Left ventricle myocardium inferior (tissue), 1 donor: ENCODE data around the gene TAL2. TPM values are rescaled to one million over a fixed set of nuclear protein-coding genes. Genes with fewer than 3 reads are reported as not detected.
"Not testable (repeated sequence)": the region's sequence is repeated elsewhere in the genome, so short reads cannot be mapped to it uniquely, and the experiment has no call there.

Experiments
- DNase-seq: peaks from one replicate; pipeline ENCODE4 v3.0.0-alpha.2; 2020
- H3K27ac ChIP-seq: fragments of 200-600 bp; replicated peaks from 2 replicates; pipeline ENCODE4 v1.8.0; 2021
- H3K27me3 ChIP-seq: fragments of 200-600 bp; 2 replicates; pipeline ENCODE4 v1.8.0; 2021; ENCODE audit warnings: low read depth
- H3K36me3 ChIP-seq: fragments of 200-600 bp; 2 replicates; pipeline ENCODE4 v1.8.0; 2021
- H3K4me1 ChIP-seq: fragments of 200-600 bp; 2 replicates; pipeline ENCODE4 v1.8.0; 2021
- H3K4me3 ChIP-seq: fragments of 200-600 bp; 2 replicates; pipeline ENCODE4 v1.8.0; 2021; ENCODE audit warnings: mild to moderate bottlenecking, moderate library complexity
- H3K9me3 ChIP-seq: fragments of 200-600 bp; replicated peaks from 2 replicates; pipeline ENCODE4 v1.8.0; 2021
- CTCF ChIP-seq: fragments of 200-600 bp; IDR thresholded peaks from 2 replicates; pipeline ENCODE4 v1.8.0; 2021; ENCODE audit warnings: antibody characterized with exemption, mild to moderate bottlenecking, borderline replicate concordance
- intact Hi-C: fragments of 100-400 bp; cut with micrococcal nuclease; formaldehyde crosslinking; loops from one replicate; pipeline ENCODE4 v1.11.0; 2022
- total RNA-seq: library from RNA; stranded (reverse); fragmentation: NEBNext Ultra II Directional; extraction: Animal tissue kit (Norgen Biotek cat#: 25700); gene quantifications from one replicate; pipeline ENCODE4 v1.2.1, GENCODE V29; 2021
- donor health status: DM: no; HTN: yes; CAD: no; lungs with severe emphysema.

The TAL2 gene
- total RNA-seq, 1 donor from 2014 or later, result not detected

DNA sequence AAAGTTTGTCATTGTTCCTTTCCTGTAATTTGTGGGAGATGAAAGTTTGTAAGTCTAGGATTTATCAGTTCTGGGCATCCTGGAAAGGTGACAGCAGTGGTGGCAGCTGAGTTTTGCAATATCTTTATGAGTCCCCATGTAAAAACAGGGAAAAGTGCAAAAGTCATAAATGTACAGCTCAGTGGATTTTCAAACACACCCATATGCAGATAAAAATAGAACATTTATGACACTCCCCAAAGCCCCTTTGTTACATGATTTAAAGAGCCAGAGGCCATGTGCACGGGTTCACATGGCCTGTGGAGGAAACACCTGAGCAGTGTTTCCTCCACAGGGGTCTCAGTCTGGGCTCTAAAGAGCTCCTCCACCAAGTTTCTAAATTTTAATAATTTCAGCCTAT lies 38.4 kb downstream of the TAL2 start:
- H3K4me3 ChIP-seq, result no peak overlapping the region
- no peaks in the 10 kb centered on the region for H3K9me3 ChIP-seq
- no peaks in the 10 kb centered on the region for H3K27me3 ChIP-seq
- no peak for DNase-seq
- no peak for TF ChIP-seq CTCF
- intact Hi-C loops, result no loop called here
- peaks cover 78% of the 10 kb centered on the region for H3K4me1 ChIP-seq
- H3K36me3 ChIP-seq, result peaks cover 2% of the 10 kb centered on the region
- peak overlapping the region; percentile 78 for H3K27ac ChIP-seq

DNA sequence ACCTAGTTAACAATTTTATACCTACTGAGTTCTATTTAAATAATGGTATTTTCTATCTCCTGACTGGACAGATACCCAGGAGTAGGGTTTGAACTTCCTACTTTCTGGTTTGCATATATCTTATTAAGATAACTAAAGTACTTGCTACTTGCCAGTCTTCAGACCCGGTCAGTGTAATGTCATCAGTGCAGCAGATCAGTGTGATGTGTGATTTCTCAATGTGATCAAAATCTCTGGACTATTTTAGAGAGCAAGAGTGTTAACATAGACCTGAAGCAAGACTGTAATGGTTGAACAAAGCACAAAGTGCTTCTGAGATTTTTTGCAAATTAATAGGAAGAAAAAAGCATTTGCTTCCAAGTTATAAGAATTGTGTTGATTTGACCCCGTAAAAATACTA lies 38.9 kb downstream of the TAL2 start:
- Histone ChIP-seq H3K9me3 (no peaks in the 10 kb centered on the region), H3K27ac (peak overlapping the region; percentile 78), H3K4me3 (no peak overlapping the region), H3K4me1 (peaks cover 77% of the 10 kb centered on the region), H3K36me3 (peaks cover 7% of the 10 kb centered on the region), H3K27me3 (no peaks in the 10 kb centered on the region)
- intact Hi-C loops, result no loop called here
- DNase-seq, result no peak
- no peak for TF ChIP-seq CTCF

DNA sequence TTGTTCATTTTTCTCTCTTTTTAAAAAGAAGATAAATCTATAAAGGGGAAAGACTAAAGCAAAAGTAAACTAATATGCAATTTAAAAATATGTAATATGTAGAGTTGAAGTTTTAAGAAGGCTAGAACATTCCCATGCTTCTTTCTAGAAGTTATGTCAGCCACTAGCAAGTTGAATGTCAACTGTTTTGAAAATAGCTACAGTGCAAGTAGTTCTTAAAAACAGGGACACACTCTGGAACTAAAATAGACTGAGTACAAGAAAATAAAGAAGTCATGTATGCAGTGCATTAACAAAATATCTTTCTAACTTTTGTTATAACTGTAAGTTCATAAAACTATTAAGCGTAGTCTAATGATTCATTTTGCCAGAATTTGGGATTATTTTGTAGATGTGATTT lies 40.0 kb downstream of the TAL2 start:
- Histone ChIP-seq H3K27me3 (no peaks in the 10 kb centered on the region), H3K4me1 (peaks cover 69% of the 10 kb centered on the region), H3K36me3 (peaks cover 14% of the 10 kb centered on the region), H3K4me3 (peak overlapping the region; percentile 7), H3K9me3 (no peaks in the 10 kb centered on the region), H3K27ac (peak overlapping the region; percentile 78)
- DNase-seq, result no peak
- no peak for TF ChIP-seq CTCF
- intact Hi-C loops, result no loop called here

- H3K4me1 ChIP-seq, result peaks cover 59% of the 10 kb centered on the region
- H3K9me3 ChIP-seq, DNase-seq, H3K27me3 ChIP-seq, H3K27ac ChIP-seq, H3K4me3 ChIP-seq, intact Hi-C loops: not testable (repeated sequence)
- H3K36me3 ChIP-seq, result peaks cover 14% of the 10 kb centered on the region
These were observed 41.4 kb downstream of the TAL2 start for GRCh38 chr9:105703638-105704037.

DNA sequence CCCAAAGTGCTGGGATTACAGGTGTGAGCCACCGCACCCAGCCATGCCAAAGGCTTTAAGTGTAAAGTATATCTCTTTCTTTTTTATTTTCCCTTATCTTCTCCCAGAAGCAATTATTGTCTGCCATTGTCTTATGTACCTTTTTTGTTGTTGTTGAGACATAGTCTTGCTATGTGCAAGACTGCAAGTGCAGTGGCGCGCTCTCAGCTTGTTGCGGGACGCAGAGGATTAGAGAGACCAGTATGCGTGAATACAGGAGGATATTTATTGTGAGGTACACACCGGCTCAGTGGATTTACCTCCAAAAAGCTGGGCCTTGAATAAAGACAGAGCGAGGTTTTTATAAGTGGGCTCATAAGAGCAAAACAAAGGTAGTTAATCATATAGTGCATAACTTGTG lies 43.9 kb downstream of the TAL2 start:
- H3K27ac ChIP-seq, result peak overlapping the region; percentile 45
- intact Hi-C loops, result no loop called here
- no peaks in the 10 kb centered on the region for H3K27me3 ChIP-seq

GRCh38 chr9:105708405-105708804 lies 46.1 kb downstream of the TAL2 start:
- intact Hi-C loops, result no loop called here
- DNase-seq, result no peak
- Histone ChIP-seq H3K9me3 (no peaks in the 10 kb centered on the region), H3K27me3 (no peaks in the 10 kb centered on the region), H3K36me3 (peaks cover 21% of the 10 kb centered on the region), H3K4me1 (peaks cover 60% of the 10 kb centered on the region), H3K27ac (peak overlapping the region; percentile 49), H3K4me3 (no peak overlapping the region)
- TF ChIP-seq CTCF, result no peak

More for the DNA sequence above, 43.9 kb downstream of the TAL2 start:
- TF ChIP-seq CTCF, result no peak
- no peak for DNase-seq
- no peak overlapping the region for H3K4me3 ChIP-seq
- H3K9me3 ChIP-seq, result no peaks in the 10 kb centered on the region
- H3K4me1 ChIP-seq, result peaks cover 54% of the 10 kb centered on the region
- peaks cover 21% of the 10 kb centered on the region for H3K36me3 ChIP-seq
